HG03520 (cell line): ENCODE results near the gene ZFAND2B.
"Not testable (repeated sequence)": the region's sequence is repeated elsewhere in the genome, so short reads cannot be mapped to it uniquely, and the experiment has no call there.

Experiments used
- ATAC-seq: cut with Tn5 transposase; IDR thresholded peaks from one replicate; pipeline ENCODE4 v1.9.1; 2021; ENCODE audit warnings: mild to moderate bottlenecking, moderate library complexity; ENCODE audit not compliant: unreplicated experiment

The ZFAND2B gene

GRCh38 chr2:219250049-219250781 is 43.6 kb downstream of the ZFAND2B start:
- no peak for ATAC-seq

- no peak for ATAC-seq
Observed at GRCh38 chr2:219251656-219252055, 45.1 kb downstream of the ZFAND2B start.

- ATAC-seq, result no peak
Observed at GRCh38 chr2:219252084-219252483, 45.5 kb downstream of the ZFAND2B start.

- ATAC-seq, result no peak
Observed at GRCh38 chr2:219252570-219252899, 46.0 kb downstream of the ZFAND2B start.

GRCh38 chr2:219252900-219253752 is 46.5 kb downstream of the ZFAND2B start, which contains the start of gene TUBA4B:
TSS of gene TUBA4B (plus strand) at chr2:219253243. CDS start at chr2:219253408, 165 bp downstream.
- ATAC-seq, result peak; percentile 8

DNA sequence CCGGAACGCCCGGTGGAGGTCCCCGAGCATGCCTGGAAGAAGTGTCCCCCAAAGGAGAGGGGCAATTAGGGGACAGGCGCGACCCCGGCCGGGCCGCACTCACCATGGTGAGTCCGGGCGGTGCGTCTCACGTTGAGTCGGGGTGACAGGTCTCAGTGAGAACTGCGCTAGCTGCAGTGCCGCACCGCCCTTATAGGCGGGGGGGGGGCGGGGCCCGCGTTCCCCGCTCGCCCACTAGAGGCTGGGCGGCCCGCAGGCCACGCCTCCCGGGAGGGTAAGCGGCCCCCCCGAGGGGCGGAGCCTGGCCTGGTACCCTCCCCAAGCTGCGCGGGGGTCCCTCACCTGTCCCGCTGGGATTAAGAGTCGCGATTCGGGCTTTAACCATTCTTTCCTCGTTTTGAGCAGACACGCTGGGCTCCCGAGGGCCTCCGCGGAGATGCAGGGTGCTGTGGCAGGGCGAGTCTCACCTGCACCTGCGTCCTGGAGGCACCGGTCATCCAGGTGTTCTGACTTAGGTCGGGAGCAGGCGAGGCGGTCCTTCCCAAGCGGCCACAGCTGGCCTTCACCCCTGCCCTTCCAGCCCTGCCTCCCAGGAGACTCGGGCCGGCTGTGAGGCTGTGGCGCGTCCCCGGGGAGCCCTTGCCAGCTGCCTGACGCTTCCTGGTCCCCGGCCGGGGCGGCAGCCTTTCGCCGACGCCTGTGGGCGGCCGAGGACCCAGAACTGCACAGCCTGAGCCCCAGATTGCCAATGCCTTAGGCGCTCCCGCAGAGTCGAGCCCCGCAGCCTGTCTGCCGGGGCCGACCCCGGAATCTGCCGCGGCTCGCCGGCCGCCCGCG is 47.4 kb downstream of the ZFAND2B start, which contains the start of gene TUBA4A:
TSS of gene TUBA4A (minus strand) at position 166 of the 837 bp plus-strand sequence. CDS start at position 106, 60 bp downstream.
- ATAC-seq, result peak; percentile 51

- peak; percentile 18 for ATAC-seq
Observed at GRCh38 chr2:219254590-219255201, 48.1 kb downstream of the ZFAND2B start.

- not testable (repeated sequence) for ATAC-seq
Observed at GRCh38 chr2:219258942-219259341, 52.4 kb downstream of the ZFAND2B start.
